NT2/D1 (cell line): Measurements from ENCODE around the gene OPRL1.

ENCODE experiments used
- SUZ12 ChIP-seq: IDR thresholded peaks from 2 replicates; pipeline ENCODE4 v1.6.1; 2011; ENCODE audit not compliant: insufficient read length, insufficient read depth; ENCODE audit errors: extremely low read depth
- YY1 ChIP-seq: IDR thresholded peaks from 2 replicates; pipeline ENCODE4 v1.6.1; 2011; ENCODE audit not compliant: insufficient read length, insufficient read depth
- ZNF274 ChIP-seq: IDR thresholded peaks from 2 replicates; pipeline ENCODE4 v1.6.1; 2011; ENCODE audit warnings: mild to moderate bottlenecking, low read depth, low read length

GRCh38 chr20:64113444-64113775, 33.5 kb downstream of the OPRL1 start:
- TF ChIP-seq YY1 (no peak), ZNF274 (no peak), SUZ12 (no peak)
